WTC11 (cell line): ENCODE measurements around the gene ORC3. TPM values are rescaled to one million over a fixed set of nuclear protein-coding genes. Genes with fewer than 3 reads are reported as not detected.

Experiments
- ATAC-seq: fragments of 200-7000 bp; cut with Tn5 transposase; 2 replicates; pipeline ENCODE4 v1.10.0; 2021; ENCODE audit warnings: mild to moderate bottlenecking, moderate library complexity
- CTCF ChIA-PET: fragments of 300-600 bp; sonication (Branson Sonifier 250); formaldehyde crosslinking; loops from one replicate; lab custom pipeline; 2021; ENCODE audit warnings: antibody characterized with exemption; lab: Charles Lee
- POLR2A ChIA-PET: fragments of 350-600 bp; sonication (Branson Sonifier 250); formaldehyde crosslinking; loops from one replicate; lab custom pipeline; 2021; ENCODE audit warnings: antibody characterized with exemption; lab: Charles Lee
- DNase-seq: peaks from one replicate; pipeline ENCODE4 v3.0.0; 2021; ENCODE audit warnings: low spot score
- H3K27ac Mint-ChIP-seq: 2 replicates; pipeline ENCODE4 v1.8.0; 2021; ENCODE audit warnings: mixed read lengths
- H3K27me3 Mint-ChIP-seq: 2 replicates; pipeline ENCODE4 v1.8.0; 2021; ENCODE audit warnings: low read depth, mild to moderate bottlenecking, moderate library complexity, mixed read lengths
- H3K36me3 Mint-ChIP-seq: 2 replicates; pipeline ENCODE4 v1.8.0; 2021; ENCODE audit warnings: mixed read lengths
- H3K4me1 Mint-ChIP-seq: 2 replicates; pipeline ENCODE4 v1.8.0; 2022; ENCODE audit warnings: mixed read lengths
- H3K4me3 Mint-ChIP-seq: 2 replicates; pipeline ENCODE4 v1.8.0; 2021; ENCODE audit warnings: mild to moderate bottlenecking, moderate library complexity, mixed read lengths
- H3K9me3 Mint-ChIP-seq: 2 replicates; pipeline ENCODE4 v1.8.0; 2021; ENCODE audit warnings: mixed read lengths
- AFF4 ChIP-seq: sonication (generic); formaldehyde crosslinking; IDR thresholded peaks from 2 replicates; pipeline ENCODE4 v1.8.1; 2023; ENCODE audit warnings: mild to moderate bottlenecking, missing genetic modification reagents, borderline replicate concordance
- ERG ChIP-seq: fragments of 250-450 bp; sonication (Bioruptor Pico); IDR thresholded peaks from 2 replicates; pipeline ENCODE4 v1.8.0; 2021; ENCODE audit warnings: mild to moderate bottlenecking
- KAT7 ChIP-seq: sonication (generic); formaldehyde crosslinking; IDR thresholded peaks from 2 replicates; pipeline ENCODE4 v1.8.1; 2023; ENCODE audit warnings: missing genetic modification reagents, mild to moderate bottlenecking, borderline replicate concordance
- NR2C2 ChIP-seq: sonication (generic); formaldehyde crosslinking; IDR thresholded peaks from 2 replicates; pipeline ENCODE4 v1.8.0; 2022; ENCODE audit warnings: mild to moderate bottlenecking, missing genetic modification reagents
- SMAD4 ChIP-seq: sonication (generic); formaldehyde crosslinking; IDR thresholded peaks from 2 replicates; pipeline ENCODE4 v1.8.0; 2022; ENCODE audit warnings: mild to moderate bottlenecking, missing genetic modification reagents
- TEAD1 ChIP-seq: sonication (generic); formaldehyde crosslinking; IDR thresholded peaks from 2 replicates; pipeline ENCODE4 v1.8.0; 2022; ENCODE audit warnings: mild to moderate bottlenecking, missing genetic modification reagents
- ZMAT4 ChIP-seq: fragments of 250-450 bp; sonication (Bioruptor Pico); IDR thresholded peaks from 2 replicates; pipeline ENCODE4 v1.9.0; 2021; ENCODE audit warnings: mild to moderate bottlenecking
- ZNF121 ChIP-seq: sonication (generic); formaldehyde crosslinking; IDR thresholded peaks from 2 replicates; pipeline ENCODE4 v1.8.0; 2023; ENCODE audit warnings: missing genetic modification reagents
- ZNF219 ChIP-seq: sonication (generic); formaldehyde crosslinking; IDR thresholded peaks from 2 replicates; pipeline ENCODE4 v1.8.0; 2023; ENCODE audit warnings: missing genetic modification reagents, mild to moderate bottlenecking, borderline replicate concordance
- ZNF317 ChIP-seq: sonication (generic); formaldehyde crosslinking; IDR thresholded peaks from 2 replicates; pipeline ENCODE4 v1.8.1; 2023; ENCODE audit warnings: low read depth, mild to moderate bottlenecking, moderate library complexity, missing genetic modification reagents, borderline replicate concordance
- ZNF396 ChIP-seq: fragments of 250-450 bp; sonication (Bioruptor Pico); IDR thresholded peaks from 2 replicates; pipeline ENCODE4 v1.8.0; 2021; ENCODE audit warnings: mild to moderate bottlenecking, moderate library complexity, borderline replicate concordance
- ZNF512 ChIP-seq: sonication (generic); formaldehyde crosslinking; IDR thresholded peaks from 2 replicates; pipeline ENCODE4 v1.8.1; 2022; ENCODE audit warnings: missing genetic modification reagents, borderline replicate concordance
- total RNA-seq: library from RNA; stranded (reverse); gene quantifications from 3 replicates; pipeline ENCODE4 v1.2.3, GENCODE V29; 2021

ORC3 gene
- total RNA-seq, 1 experiment from 2014 or later: 50.7 TPM

GRCh38 chr6:87698547-87699006 is 108.6 kb downstream of the ORC3 start:
- peaks cover 43% of the 10 kb centered on the region for H3K4me1 Mint-ChIP-seq
- no peaks in the 10 kb centered on the region for H3K27me3 Mint-ChIP-seq
- H3K4me3 Mint-ChIP-seq: peak overlapping the region; percentile 98
- peak overlapping the region; percentile 84 for H3K27ac Mint-ChIP-seq
- ChIA-PET POLR2A (interaction anchor here (0.7 kb wide), 1 partner anchor 30 kb away, joined by 5 read pairs; no protein-coding TSS in a partner anchor), CTCF (interaction anchor here (0.7 to 0.9 kb wide), 3 partner anchors 19 to 1167 kb away, joined by 3 to 5 read pairs (median 3); no protein-coding TSS in a partner anchor)
- no peaks in the 10 kb centered on the region for H3K9me3 Mint-ChIP-seq
- H3K36me3 Mint-ChIP-seq: peaks cover 24% of the 10 kb centered on the region
- ATAC-seq (no peak), DNase-seq (no peak)
- no peak for TF ChIP-seq TEAD1 (CRISPR knock-in tag)
- TF ChIP-seq ZNF396 (CRISPR knock-in tag): no peak

GRCh38 chr6:87699576-87699975 is 109.6 kb downstream of the ORC3 start:
- ATAC-seq (no peak), DNase-seq (no peak)
- Mint-ChIP-seq H3K27ac (peak overlapping the region; percentile 72; the same call in 1 of the 2 replicates), H3K4me3 (peak overlapping the region; percentile 98), H3K27me3 (no peaks in the 10 kb centered on the region), H3K36me3 (peaks cover 24% of the 10 kb centered on the region), H3K9me3 (no peaks in the 10 kb centered on the region), H3K4me1 (peaks cover 33% of the 10 kb centered on the region)
- POLR2A ChIA-PET: interaction anchor here (0.6 kb wide), 2 partner anchors 13 to 32 kb away, joined by 3 to 7 read pairs; no protein-coding TSS in a partner anchor
- CTCF ChIA-PET: no interaction called here
- TF ChIP-seq ZNF317 (CRISPR knock-in tag) (no peak), ZNF121 (CRISPR knock-in tag) (no peak), KAT7 (CRISPR knock-in tag) (no peak), NR2C2 (CRISPR knock-in tag) (no peak), AFF4 (no peak)

- ATAC-seq (no peak), DNase-seq (no peak)
- POLR2A ChIA-PET: no interaction called here
Observed at GRCh38 chr6:87700397-87701343, 110.7 kb downstream of the ORC3 start.

More at GRCh38 chr6:87700397-87701343, 110.7 kb downstream of the ORC3 start:
- CTCF ChIA-PET: no interaction called here
- H3K27me3 Mint-ChIP-seq: no peaks in the 10 kb centered on the region
- H3K36me3 Mint-ChIP-seq: peaks cover 24% of the 10 kb centered on the region
- peak overlapping the region; percentile 95 for H3K27ac Mint-ChIP-seq
- peak overlapping the region; percentile 98 for H3K4me3 Mint-ChIP-seq
- H3K4me1 Mint-ChIP-seq: peaks cover 24% of the 10 kb centered on the region
- H3K9me3 Mint-ChIP-seq: no peaks in the 10 kb centered on the region
- TF ChIP-seq ERG (CRISPR knock-in tag) (no peak), ZNF512 (no peak), SMAD4 (CRISPR knock-in tag) (no peak), ZMAT4 (CRISPR knock-in tag) (no peak), ZNF219 (CRISPR knock-in tag) (no peak), TEAD1 (CRISPR knock-in tag) (no peak)
